ENCODE results near the gene HSD3B2.
A peak's percentile ranks its signal among the peaks of the same experiment; 100 is the strongest.

The HSD3B2 gene

GRCh38 chr1:119452091-119452490 is 37.1 kb downstream of the HSD3B2 start:
- no peak for DNase-seq (ENCODE audit: extremely low read depth in 1 of 2, low read depth in 1 of 2)

- peak in 1 of 2 donors; percentile 3 for DNase-seq (ENCODE audit: extremely low read depth in 1 of 2, low read depth in 1 of 2)
Measured at GRCh38 chr1:119453021-119453420, 38.1 kb downstream of the HSD3B2 start.

- DNase-seq (ENCODE audit: extremely low read depth in 1 of 2, low read depth in 1 of 2), result no peak
Measured at GRCh38 chr1:119462964-119463363, 48.0 kb downstream of the HSD3B2 start.

- DNase-seq (ENCODE audit: extremely low read depth in 1 of 2, low read depth in 1 of 2), result no peak
Measured at GRCh38 chr1:119463569-119463968, 48.6 kb downstream of the HSD3B2 start.

- DNase-seq (ENCODE audit: extremely low read depth in 1 of 2, low read depth in 1 of 2), result no peak
Measured at GRCh38 chr1:119466445-119466844, 51.5 kb downstream of the HSD3B2 start.

GRCh38 chr1:119467219-119467618 is 52.3 kb downstream of the HSD3B2 start:
- no peak for DNase-seq (ENCODE audit: extremely low read depth in 1 of 2, low read depth in 1 of 2)

- no peak for DNase-seq (ENCODE audit: extremely low read depth in 1 of 2, low read depth in 1 of 2)
Measured at GRCh38 chr1:119467857-119468668, 53.1 kb downstream of the HSD3B2 start.

GRCh38 chr1:119469741-119470140 is 54.8 kb downstream of the HSD3B2 start:
- DNase-seq (ENCODE audit: extremely low read depth in 1 of 2, low read depth in 1 of 2), result no peak

- no peak for DNase-seq (ENCODE audit: extremely low read depth in 1 of 2, low read depth in 1 of 2)
Measured at GRCh38 chr1:119470377-119470776, 55.4 kb downstream of the HSD3B2 start.

DNA sequence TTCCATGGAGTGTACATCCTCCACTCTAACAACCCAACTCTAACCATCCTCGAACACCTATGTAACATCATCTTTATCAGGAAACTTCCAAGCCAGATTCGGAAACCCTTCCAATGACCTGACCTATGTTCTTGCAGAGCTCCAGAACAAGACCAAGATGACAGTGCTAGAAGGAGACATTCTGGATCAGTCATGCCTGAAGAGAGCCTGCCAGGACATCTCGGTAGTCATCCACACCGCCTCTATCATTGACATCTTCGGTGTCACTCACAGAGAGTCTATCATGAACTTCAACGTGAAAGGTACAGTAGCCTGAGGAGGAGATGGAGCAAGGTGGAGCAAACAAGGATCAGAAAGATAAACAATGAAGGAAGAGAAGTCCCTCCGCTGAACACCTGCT is 56.0 kb downstream of the HSD3B2 start:
- no peak for DNase-seq (ENCODE audit: extremely low read depth in 1 of 2, low read depth in 1 of 2)

DNA sequence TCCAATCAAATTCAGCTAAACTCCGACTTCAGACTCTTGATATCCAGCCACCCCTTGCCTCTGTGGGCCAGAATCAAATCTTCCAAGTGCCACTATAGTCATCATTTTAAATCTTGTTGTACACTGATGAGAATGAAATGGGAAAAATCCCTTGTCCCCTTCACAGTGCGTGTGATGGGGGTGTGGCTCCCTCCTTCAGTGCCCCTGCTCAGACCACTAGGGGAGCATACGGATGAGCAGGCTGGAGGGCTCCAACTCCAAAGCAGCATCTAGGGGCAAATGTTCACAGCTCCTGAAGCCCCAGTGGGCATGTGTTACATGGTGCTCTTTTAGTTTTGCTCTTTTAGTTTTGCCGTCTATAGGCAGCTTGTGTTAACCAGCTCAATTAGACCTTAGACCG is 56.6 kb downstream of the HSD3B2 start:
- no peak for DNase-seq (ENCODE audit: extremely low read depth in 1 of 2, low read depth in 1 of 2)

- DNase-seq (ENCODE audit: extremely low read depth in 1 of 2, low read depth in 1 of 2), result no peak
Measured at GRCh38 chr1:119472080-119472818, 57.3 kb downstream of the HSD3B2 start.
